Astrocyte (in vitro differentiated cells and primary cell): ENCODE measurements around the gene PLA2G3.

Source experiments
- CTCF ChIP-seq: IDR thresholded peaks from 2 replicates; pipeline ENCODE4 v1.5.1; 2011; ENCODE audit warnings: low read depth, mild to moderate bottlenecking, inconsistent platforms, low read length, moderate library complexity; ENCODE audit not compliant: insufficient read depth
- EZH2 ChIP-seq: IDR thresholded peaks from 2 replicates; pipeline ENCODE4 v1.6.1; 2012; ENCODE audit warnings: mild to moderate bottlenecking, low read length, inconsistent platforms; ENCODE audit not compliant: insufficient read depth

GRCh38 chr22:31120230-31120629 is 20.1 kb downstream of the PLA2G3 start:
- TF ChIP-seq CTCF = no peak
- no peak for TF ChIP-seq EZH2
